HFFc6 (cell line): ENCODE measurements around the gene TARDBP. TPM values are rescaled to one million over a fixed set of nuclear protein-coding genes. Genes with fewer than 3 reads are reported as not detected.

Experiments used
- DNase-seq: peaks from one replicate; pipeline ENCODE4 v3.0.0-alpha.2; 2018
- H3K27ac Mint-ChIP-seq: 2 replicates; pipeline ENCODE4 v1.8.0; 2020; ENCODE audit warnings: mild to moderate bottlenecking, mixed read lengths
- H3K27me3 Mint-ChIP-seq: 2 replicates; pipeline ENCODE4 v1.8.0; 2021; ENCODE audit warnings: mild to moderate bottlenecking, moderate library complexity, mixed read lengths; ENCODE audit not compliant: insufficient read depth
- H3K36me3 Mint-ChIP-seq: 2 replicates; pipeline ENCODE4 v1.8.0; 2021; ENCODE audit warnings: low read depth, mixed read lengths
- H3K4me1 Mint-ChIP-seq: 2 replicates; pipeline ENCODE4 v1.8.0; 2020; ENCODE audit warnings: low read depth, mixed read lengths
- H3K4me3 Mint-ChIP-seq: 2 replicates; pipeline ENCODE4 v1.8.0; 2020; ENCODE audit warnings: mild to moderate bottlenecking, moderate library complexity, mixed read lengths
- H3K9me3 Mint-ChIP-seq: 2 replicates; pipeline ENCODE4 v1.8.0; 2020; ENCODE audit warnings: mild to moderate bottlenecking, mixed read lengths
- total RNA-seq, 6 experiments: library from RNA; stranded (reverse); fragmentation: NEBNext Ultra II Directional; extraction: Animal tissue kit (Norgen Biotek cat#: 25700); gene quantifications; 2 replicates in 1 of 6; 3 replicates in 5 of 6; pipeline ENCODE4 v1.2.3, GENCODE V29; 2021
- TF ChIP-seq, protein P1 (sequence below): fragments of 200-600 bp; sonication (generic); IDR thresholded peaks from 2 replicates; pipeline ENCODE4 v1.5.0; 2021; ENCODE audit warnings: antibody characterized with exemption, mild to moderate bottlenecking

TARDBP gene
- total RNA-seq, 6 experiments from 2014 or later = 133 to 178 (median 171) TPM

DNA sequence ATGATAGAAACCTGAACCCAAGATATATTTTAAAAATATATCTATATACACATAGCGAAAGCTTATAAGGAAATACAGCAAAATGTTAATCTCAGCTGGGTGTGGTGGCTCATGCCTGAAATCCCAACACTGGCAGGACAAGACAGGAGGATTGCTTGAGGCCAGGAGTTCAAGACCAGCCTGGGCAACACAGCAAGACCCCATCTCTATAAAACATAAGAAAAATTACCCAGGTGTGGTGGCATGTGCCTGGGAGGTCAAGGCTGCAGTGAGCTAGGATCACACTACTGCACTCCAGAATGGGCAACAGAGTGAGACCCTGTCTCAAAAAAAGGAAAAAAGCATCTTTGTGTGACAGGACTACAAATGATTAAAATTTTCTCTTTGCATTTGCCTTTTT, 53.3 kb downstream of the TARDBP start:
- no peak for DNase-seq
- Mint-ChIP-seq H3K36me3 (peaks cover 35% of the 10 kb centered on the region), H3K4me3 (no peak overlapping the region), H3K9me3 (no peaks in the 10 kb centered on the region), H3K4me1 (peaks cover 10% of the 10 kb centered on the region), H3K27ac (no peak overlapping the region), H3K27me3 (no peaks in the 10 kb centered on the region; the same call in 1 of the 2 replicates)
- TF ChIP-seq, protein P1, sequence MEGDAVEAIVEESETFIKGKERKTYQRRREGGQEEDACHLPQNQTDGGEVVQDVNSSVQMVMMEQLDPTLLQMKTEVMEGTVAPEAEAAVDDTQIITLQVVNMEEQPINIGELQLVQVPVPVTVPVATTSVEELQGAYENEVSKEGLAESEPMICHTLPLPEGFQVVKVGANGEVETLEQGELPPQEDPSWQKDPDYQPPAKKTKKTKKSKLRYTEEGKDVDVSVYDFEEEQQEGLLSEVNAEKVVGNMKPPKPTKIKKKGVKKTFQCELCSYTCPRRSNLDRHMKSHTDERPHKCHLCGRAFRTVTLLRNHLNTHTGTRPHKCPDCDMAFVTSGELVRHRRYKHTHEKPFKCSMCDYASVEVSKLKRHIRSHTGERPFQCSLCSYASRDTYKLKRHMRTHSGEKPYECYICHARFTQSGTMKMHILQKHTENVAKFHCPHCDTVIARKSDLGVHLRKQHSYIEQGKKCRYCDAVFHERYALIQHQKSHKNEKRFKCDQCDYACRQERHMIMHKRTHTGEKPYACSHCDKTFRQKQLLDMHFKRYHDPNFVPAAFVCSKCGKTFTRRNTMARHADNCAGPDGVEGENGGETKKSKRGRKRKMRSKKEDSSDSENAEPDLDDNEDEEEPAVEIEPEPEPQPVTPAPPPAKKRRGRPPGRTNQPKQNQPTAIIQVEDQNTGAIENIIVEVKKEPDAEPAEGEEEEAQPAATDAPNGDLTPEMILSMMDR = no peak

- Mint-ChIP-seq H3K27me3 (peaks cover 1% of the 10 kb centered on the region; the same call in 1 of the 2 replicates), H3K4me3 (no peak overlapping the region), H3K9me3 (no peaks in the 10 kb centered on the region), H3K4me1 (no peaks in the 10 kb centered on the region), H3K36me3 (peaks cover 38% of the 10 kb centered on the region), H3K27ac (no peak overlapping the region)
- TF ChIP-seq, protein P1 = no peak
- DNase-seq = no peak
Measured at GRCh38 chr1:11067716-11068599, 55.5 kb downstream of the TARDBP start.

DNA sequence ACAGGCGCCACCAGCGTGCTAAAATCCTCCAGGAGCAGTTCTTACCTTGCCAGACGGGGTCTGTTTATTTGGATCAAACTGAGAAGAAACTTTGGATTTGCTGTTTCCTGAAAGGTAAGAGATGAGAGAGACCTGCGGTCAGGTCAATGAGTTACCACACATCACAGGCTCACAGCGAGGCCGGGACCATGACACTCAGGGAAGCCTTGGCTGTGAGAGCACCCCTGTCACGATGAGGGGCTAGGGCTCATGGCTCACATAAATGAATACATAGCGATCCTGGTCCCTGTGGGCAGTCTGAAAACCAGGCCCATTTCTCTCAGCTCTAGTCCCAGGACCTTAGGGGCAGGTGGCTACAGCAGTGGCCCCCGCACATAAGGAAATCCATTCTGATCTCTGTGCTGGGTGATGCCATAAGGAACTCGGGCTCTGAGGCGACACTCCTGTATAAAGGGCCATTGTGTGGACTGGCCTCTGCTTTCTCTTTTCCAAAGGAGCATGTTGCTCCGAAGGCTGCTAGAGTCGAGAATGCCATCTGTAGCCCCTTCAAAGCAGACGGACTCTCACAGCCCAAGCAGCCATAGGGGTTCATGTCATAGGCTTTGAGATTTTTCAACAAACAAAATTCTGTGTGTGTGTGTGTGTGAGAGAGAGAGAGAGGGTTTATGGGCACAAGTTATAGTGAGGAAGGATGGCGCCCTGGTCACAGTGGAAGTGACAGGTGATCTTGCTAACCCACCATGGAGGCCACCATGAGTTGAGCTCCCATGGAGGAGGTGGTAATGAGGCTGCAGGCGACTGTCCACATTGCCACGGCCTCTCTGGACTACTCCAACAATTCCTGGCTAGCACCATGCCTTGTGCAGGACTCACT, 56.4 kb downstream of the TARDBP start:
- Mint-ChIP-seq H3K27me3 (peaks cover 1% of the 10 kb centered on the region; the same call in 1 of the 2 replicates), H3K9me3 (no peaks in the 10 kb centered on the region), H3K36me3 (peaks cover 38% of the 10 kb centered on the region), H3K4me3 (no peak overlapping the region), H3K4me1 (no peaks in the 10 kb centered on the region), H3K27ac (no peak overlapping the region)
- DNase-seq = no peak
- TF ChIP-seq, protein P1 = no peak

- no peak overlapping the region for H3K4me3 Mint-ChIP-seq
- peaks cover 26% of the 10 kb centered on the region for H3K36me3 Mint-ChIP-seq
Measured at GRCh38 chr1:11070876-11071275, 58.4 kb downstream of the TARDBP start.

More at GRCh38 chr1:11070876-11071275, 58.4 kb downstream of the TARDBP start:
- Mint-ChIP-seq H3K27me3 (peaks cover 1% of the 10 kb centered on the region; the same call in 1 of the 2 replicates), H3K9me3 (no peaks in the 10 kb centered on the region), H3K27ac (no peak overlapping the region), H3K4me1 (no peaks in the 10 kb centered on the region)
- TF ChIP-seq, protein P1 = no peak
- DNase-seq = no peak
